H54 (cell line): Measurements from ENCODE around the gene RPGRIP1.
"Not testable (repeated sequence)": the region's sequence is repeated elsewhere in the genome, so short reads cannot be mapped to it uniquely, and the experiment has no call there.

ENCODE experiments used
- DNase-seq: peaks from one replicate; pipeline ENCODE4 v3.0.0; 2011; ENCODE audit warnings: low spot score, mixed read lengths; ENCODE audit not compliant: insufficient read length
- FAIRE-seq: peaks from 3 replicates; lab custom pipeline; 2011; peaks lifted over from hg19 to GRCh38; lab: Jason Lieb, UNC
- POLR2A ChIP-seq: IDR thresholded peaks from 2 replicates; pipeline ENCODE4 v1.6.1; 2011; ENCODE audit warnings: low read depth, mild to moderate bottlenecking, low read length

The RPGRIP1 gene

GRCh38 chr14:21252149-21252548, 27.7 kb upstream of the RPGRIP1 start:
- FAIRE-seq, result no peak
- no peak for DNase-seq
- no peak for TF ChIP-seq POLR2A

- TF ChIP-seq POLR2A, result no peak
- FAIRE-seq (peak; percentile 53), DNase-seq (no peak)
These were observed 24.3 kb upstream of the RPGRIP1 start for GRCh38 chr14:21255385-21256101.

GRCh38 chr14:21256102-21256447, 23.8 kb upstream of the RPGRIP1 start:
- not testable (repeated sequence) for DNase-seq, FAIRE-seq

GRCh38 chr14:21256539-21257393, 23.1 kb upstream of the RPGRIP1 start:
- no peak for TF ChIP-seq POLR2A
- no peak for DNase-seq
- no peak for FAIRE-seq

- TF ChIP-seq POLR2A, result no peak
- FAIRE-seq (no peak), DNase-seq (no peak)
These were observed 22.4 kb upstream of the RPGRIP1 start for GRCh38 chr14:21257394-21257909.

- DNase-seq, result no peak
- FAIRE-seq, result no peak
- no peak for TF ChIP-seq POLR2A
These were observed 21.6 kb upstream of the RPGRIP1 start for GRCh38 chr14:21258005-21258888.

- DNase-seq (no peak), FAIRE-seq (no peak)
- TF ChIP-seq POLR2A, result no peak
These were observed 20.7 kb upstream of the RPGRIP1 start for GRCh38 chr14:21258889-21259787.

GRCh38 chr14:21261824-21262223, 18.1 kb upstream of the RPGRIP1 start:
- FAIRE-seq (no peak), DNase-seq (no peak)
- no peak for TF ChIP-seq POLR2A

GRCh38 chr14:21262410-21262809, 17.5 kb upstream of the RPGRIP1 start:
- FAIRE-seq (no peak), DNase-seq (no peak)

GRCh38 chr14:21263284-21264024, 16.4 kb upstream of the RPGRIP1 start:
- no peak for TF ChIP-seq POLR2A
- FAIRE-seq, result no peak
- no peak for DNase-seq

More at GRCh38 chr14:21262410-21262809, 17.5 kb upstream of the RPGRIP1 start:
- TF ChIP-seq POLR2A, result no peak

- no peak for DNase-seq
- TF ChIP-seq POLR2A, result no peak
- peak; percentile 64 for FAIRE-seq
These were observed 15.7 kb upstream of the RPGRIP1 start for GRCh38 chr14:21264025-21264801.
